ENCODE results near the gene SPART.
A peak's percentile ranks its signal among the peaks of the same experiment; 100 is the strongest.
"Not testable (repeated sequence)": the region's sequence is repeated elsewhere in the genome, so short reads cannot be mapped to it uniquely, and the experiment has no call there.

Gene SPART

GRCh38 chr13:36352350-36352749 lies 6.2 kb upstream of the SPART start:
- DNase-seq = no peak

DNA sequence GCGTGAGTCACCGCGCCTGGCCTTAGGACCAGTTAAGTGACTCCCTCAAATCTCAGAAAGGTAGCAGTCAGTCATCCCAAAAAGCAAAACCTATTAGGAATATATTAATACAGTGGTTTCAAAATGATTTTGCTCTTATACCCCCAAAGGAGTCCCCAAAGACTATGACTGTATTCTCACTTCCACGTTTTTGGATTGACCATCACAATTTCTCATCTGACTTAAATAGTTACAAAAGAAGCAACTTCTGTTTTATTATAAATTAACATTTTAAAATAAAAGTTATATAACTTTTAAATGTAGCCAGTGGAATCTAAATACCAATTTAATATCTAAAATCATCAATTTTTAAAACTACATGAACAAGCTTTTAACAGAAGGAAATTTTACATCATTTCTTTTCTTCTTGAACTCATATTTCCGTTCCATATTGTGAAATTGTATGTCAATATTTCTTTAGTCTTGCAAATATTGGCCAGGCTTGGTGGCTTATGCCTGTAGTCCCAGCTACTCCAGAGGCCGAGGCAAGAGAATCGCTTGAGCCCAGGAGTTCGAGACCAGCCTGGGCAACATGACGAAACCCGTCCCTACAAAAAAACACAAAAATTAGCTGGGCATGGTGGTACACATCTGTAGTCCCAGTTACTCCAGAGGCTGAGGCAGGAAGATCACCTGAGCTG lies 1.5 kb upstream of the SPART start:
- DNase-seq = no peak

DNA sequence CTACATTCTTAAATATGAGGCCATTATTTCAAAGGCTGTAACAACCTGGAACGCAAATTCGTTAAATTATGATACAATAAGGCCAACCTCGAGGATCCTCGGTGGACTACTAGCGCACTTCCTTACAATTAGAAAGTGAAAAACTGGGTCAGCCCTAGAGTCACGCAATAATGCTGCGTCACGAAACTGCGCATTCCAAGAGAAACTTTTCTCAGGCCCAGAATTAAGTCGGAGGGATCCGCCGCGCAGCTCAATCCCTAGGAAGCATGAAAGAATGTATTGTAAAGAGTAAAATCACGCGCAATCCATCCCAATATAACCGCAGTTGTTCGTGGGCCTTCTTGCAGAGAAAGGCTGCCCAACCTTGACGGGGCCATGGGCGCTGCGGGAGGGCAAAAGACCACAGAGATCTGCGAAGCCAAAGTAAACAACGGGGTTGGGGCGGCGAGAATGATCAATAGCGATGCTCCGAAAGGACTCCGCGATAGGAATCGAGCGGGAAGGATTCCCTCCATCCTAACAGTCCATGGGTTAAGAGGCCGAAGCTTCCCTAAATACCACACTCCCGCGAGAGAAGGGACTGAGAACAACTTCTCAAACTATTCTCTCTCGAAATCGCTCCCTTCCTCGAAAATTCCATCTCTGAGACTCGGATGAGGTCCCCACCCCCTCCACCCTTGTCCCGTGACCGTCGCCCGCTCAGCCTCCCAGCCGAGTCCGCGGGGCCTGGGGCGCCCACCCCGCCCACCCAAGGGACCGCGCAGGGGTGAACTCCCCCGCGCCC lies 564 bp downstream of the SPART start:
- DNase-seq = peak; percentile 86

- DNase-seq = no peak
Observed at GRCh38 chr13:36344886-36345437, 1.2 kb downstream of the SPART start.

GRCh38 chr13:36344173-36344572 lies 2.0 kb downstream of the SPART start:
- DNase-seq = no peak

- DNase-seq = no peak
Observed at GRCh38 chr13:36343766-36344165, 2.4 kb downstream of the SPART start.

- no peak for DNase-seq
Observed at GRCh38 chr13:36342715-36343114, 3.5 kb downstream of the SPART start.

GRCh38 chr13:36341718-36342117 lies 4.5 kb downstream of the SPART start:
- DNase-seq = no peak

- DNase-seq = no peak
Observed at GRCh38 chr13:36339600-36340155, 6.5 kb downstream of the SPART start.

GRCh38 chr13:36337938-36338641 lies 8.1 kb downstream of the SPART start:
- no peak for DNase-seq

- no peak for DNase-seq
Observed at GRCh38 chr13:36332986-36333385, 13.2 kb downstream of the SPART start.

DNA sequence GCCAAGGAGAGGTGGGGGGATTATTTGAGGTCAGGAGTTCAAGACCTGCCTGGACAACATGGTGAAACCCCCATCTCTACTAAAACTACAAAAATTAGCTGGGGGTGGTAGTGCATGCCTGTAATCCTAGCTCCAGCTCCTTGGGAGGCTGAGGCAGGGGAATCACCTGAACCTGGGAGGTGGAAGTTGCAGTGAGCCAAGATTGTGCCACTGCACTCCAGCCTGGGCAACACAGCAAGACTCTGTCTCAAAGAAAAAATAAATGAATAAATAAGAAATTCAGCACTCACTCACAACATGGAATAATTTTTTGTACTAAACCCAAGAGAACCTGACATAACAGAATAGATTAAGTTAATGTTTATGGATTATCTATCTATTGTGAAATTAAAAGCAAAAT lies 13.9 kb downstream of the SPART start:
- DNase-seq = not testable (repeated sequence)

DNA sequence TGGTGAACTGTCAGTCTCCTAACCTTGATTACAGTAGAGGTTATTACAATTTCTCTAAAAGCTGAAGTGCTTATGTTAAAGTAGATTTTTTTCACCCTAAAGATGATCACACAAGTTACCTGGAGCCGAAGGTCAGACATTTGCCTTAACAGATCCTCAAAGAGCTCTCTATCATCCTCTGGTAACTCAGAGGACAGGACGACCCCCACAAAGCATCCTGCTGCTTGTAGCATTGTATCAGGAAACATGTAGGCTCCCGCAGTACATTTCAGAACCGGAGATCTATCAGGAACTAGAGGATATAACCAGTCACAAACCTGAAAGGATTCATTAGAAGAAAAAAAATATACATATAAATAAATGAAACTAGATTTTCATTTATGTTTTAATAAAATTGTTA lies 14.9 kb downstream of the SPART start:
- no peak for DNase-seq

DNA sequence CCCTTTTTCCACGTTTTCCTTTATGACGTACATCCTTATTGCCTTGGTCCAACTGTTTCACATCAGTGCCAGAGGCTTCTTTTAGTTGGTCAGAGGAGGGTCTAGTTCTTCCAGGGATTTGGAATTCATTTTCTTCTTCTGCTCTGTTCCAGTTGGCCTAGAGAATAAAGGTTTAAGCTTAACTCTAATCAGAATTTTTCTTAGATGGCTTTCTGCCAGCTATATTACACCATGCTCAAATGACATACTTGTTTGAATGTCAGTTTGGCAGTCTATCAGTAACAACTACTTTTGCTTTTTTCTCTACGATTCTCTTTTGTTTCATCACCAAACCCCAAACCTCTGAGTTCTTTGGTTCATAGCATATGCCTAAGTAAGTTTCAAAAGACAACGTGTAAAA lies 16.8 kb downstream of the SPART start:
- no peak for DNase-seq

DNA sequence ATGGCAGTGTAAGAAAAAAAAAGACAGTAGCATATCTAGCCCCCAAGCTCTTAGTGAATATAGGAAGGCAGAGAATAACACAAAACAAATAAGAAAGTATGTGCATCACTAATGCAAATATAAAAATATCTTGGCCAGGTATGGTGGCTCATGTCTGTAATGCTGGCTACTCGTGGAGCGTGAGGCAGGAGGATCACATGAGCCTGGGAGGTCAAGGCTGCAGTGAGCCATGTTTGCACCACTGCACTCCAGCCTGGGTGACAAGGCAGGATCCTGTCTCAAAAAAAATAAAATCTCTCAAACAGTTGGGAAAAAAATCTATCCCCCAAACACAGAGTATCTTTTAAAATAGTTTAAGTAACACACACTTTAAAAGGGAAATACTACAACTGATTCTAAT lies 17.4 kb downstream of the SPART start:
- DNase-seq = no peak

DNA sequence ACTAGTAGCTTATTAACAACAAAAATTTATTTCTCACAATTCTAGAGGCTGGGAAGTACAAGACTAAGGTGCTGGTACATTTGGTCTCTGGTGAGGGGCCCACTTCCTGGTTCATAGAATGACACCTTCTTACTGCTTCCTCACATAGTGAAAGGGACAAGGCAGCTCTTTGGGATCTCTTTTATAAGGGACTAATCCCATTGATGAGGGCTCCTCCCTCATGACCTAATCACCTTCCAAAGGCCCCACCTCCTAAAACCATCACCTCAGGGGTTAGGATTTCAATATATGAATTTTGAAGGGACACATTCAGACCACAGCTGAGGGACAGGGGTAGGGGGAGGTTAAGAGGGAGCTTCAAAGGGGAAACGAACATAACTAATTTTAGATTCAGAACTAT lies 20.3 kb downstream of the SPART start:
- DNase-seq = no peak

DNA sequence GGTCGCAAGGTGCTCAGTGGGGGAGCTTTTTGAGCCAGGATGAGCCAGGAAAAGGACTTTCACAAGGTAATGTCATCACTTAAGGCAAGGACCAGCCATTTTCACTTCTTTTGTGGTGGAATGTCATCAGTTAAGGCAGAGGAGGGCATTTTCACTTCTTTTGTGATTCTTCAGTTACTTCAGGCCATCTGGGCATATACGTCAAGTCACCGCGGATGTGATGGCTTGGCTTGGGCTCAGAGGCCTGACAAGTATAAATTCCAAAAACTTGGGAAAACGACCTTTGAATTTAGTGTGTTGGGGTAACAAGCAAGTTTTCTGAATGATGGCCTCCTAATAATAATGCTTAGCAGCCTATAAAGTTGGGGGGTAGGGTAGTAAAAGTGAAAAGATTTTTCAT lies 21.3 kb downstream of the SPART start:
- DNase-seq = not testable (repeated sequence)

- DNase-seq = no peak
Observed at GRCh38 chr13:36323951-36324566, 22.1 kb downstream of the SPART start.

- DNase-seq = no peak
Observed at GRCh38 chr13:36323408-36323807, 22.8 kb downstream of the SPART start.

DNA sequence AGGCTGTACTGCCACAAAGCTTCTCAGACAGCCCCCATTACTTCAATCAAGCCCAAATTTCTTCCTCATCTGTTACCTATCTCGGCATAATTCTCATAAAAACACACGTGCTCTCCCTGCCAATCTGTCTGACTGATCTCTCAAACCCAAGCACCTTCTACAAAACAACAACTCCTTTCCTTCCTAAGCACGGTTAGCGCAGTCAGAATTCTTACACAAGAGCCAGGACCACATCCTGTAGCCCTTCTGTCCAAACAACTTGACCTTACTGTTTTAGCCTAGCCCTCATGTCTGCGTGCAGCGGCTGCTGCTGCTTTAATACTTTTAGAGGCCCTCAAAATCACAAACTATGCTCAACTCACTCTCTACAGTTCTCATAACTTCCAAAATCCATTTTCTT lies 26.4 kb downstream of the SPART start:
- DNase-seq = not testable (repeated sequence)

- no peak for DNase-seq
Observed at GRCh38 chr13:36313047-36313969, 32.9 kb downstream of the SPART start.

Data from right forelimb (tissue), 1 donor.